Measurements from ENCODE around the gene PIK3C2G.
"Not testable (repeated sequence)": the region's sequence is repeated elsewhere in the genome, so short reads cannot be mapped to it uniquely, and the experiment has no call there.

The PIK3C2G gene

GRCh38 chr12:18502422-18502968, 241.2 kb downstream of the PIK3C2G start:
- no peak for TF ChIP-seq CTCF (IDR thresholded peaks at IDR 0.05; ENCODE audit: insufficient read depth, low read length, poor library complexity, severe bottlenecking)
- no peak for DNase-seq (ENCODE audit: extremely low read depth, insufficient read length)
- H3K4me3 ChIP-seq (replicated peaks; ENCODE audit: low read depth, low read length): no peak overlapping the region
- no peaks in the 10 kb centered on the region for H3K36me3 ChIP-seq (ENCODE audit: control insufficient read depth, insufficient read depth, low read length)
- no peaks in the 10 kb centered on the region for H3K27me3 ChIP-seq (replicated peaks; ENCODE audit: control insufficient read depth, insufficient read depth, low read length)

GRCh38 chr12:18521461-18521860, 260.1 kb downstream of the PIK3C2G start:
- Histone ChIP-seq H3K4me3 (replicated peaks; ENCODE audit: low read depth, low read length) (no peak overlapping the region), H3K36me3 (ENCODE audit: control insufficient read depth, insufficient read depth, low read length) (no peaks in the 10 kb centered on the region), H3K27me3 (replicated peaks; ENCODE audit: control insufficient read depth, insufficient read depth, low read length) (no peaks in the 10 kb centered on the region)
- no peak for DNase-seq (ENCODE audit: extremely low read depth, insufficient read length)
- no peak for TF ChIP-seq CTCF (IDR thresholded peaks at IDR 0.05; ENCODE audit: insufficient read depth, low read length, poor library complexity, severe bottlenecking)

- Histone ChIP-seq H3K4me3 (replicated peaks; ENCODE audit: low read depth, low read length) (no peak overlapping the region), H3K36me3 (ENCODE audit: control insufficient read depth, insufficient read depth, low read length) (no peaks in the 10 kb centered on the region), H3K27me3 (replicated peaks; ENCODE audit: control insufficient read depth, insufficient read depth, low read length) (no peaks in the 10 kb centered on the region)
- TF ChIP-seq CTCF (IDR thresholded peaks at IDR 0.05; ENCODE audit: insufficient read depth, low read length, poor library complexity, severe bottlenecking): no peak
- no peak for DNase-seq (ENCODE audit: extremely low read depth, insufficient read length)
Observed at GRCh38 chr12:18522806-18523205, 261.5 kb downstream of the PIK3C2G start.

GRCh38 chr12:18542497-18542896, 281.2 kb downstream of the PIK3C2G start:
- not testable (repeated sequence) for H3K36me3 ChIP-seq (ENCODE audit: control insufficient read depth, insufficient read depth, low read length); H3K27me3 ChIP-seq (replicated peaks; ENCODE audit: control insufficient read depth, insufficient read depth, low read length); H3K4me3 ChIP-seq (replicated peaks; ENCODE audit: low read depth, low read length); DNase-seq (ENCODE audit: extremely low read depth, insufficient read length)

GRCh38 chr12:18546399-18546798, 285.1 kb downstream of the PIK3C2G start:
- Histone ChIP-seq H3K4me3 (replicated peaks; ENCODE audit: low read depth, low read length) (no peak overlapping the region), H3K27me3 (replicated peaks; ENCODE audit: control insufficient read depth, insufficient read depth, low read length) (no peaks in the 10 kb centered on the region), H3K36me3 (ENCODE audit: control insufficient read depth, insufficient read depth, low read length) (no peaks in the 10 kb centered on the region)
- DNase-seq (ENCODE audit: extremely low read depth, insufficient read length): no peak
- TF ChIP-seq CTCF (IDR thresholded peaks at IDR 0.05; ENCODE audit: insufficient read depth, low read length, poor library complexity, severe bottlenecking): no peak

- no peak for DNase-seq (ENCODE audit: extremely low read depth, insufficient read length)
- no peak for TF ChIP-seq CTCF (IDR thresholded peaks at IDR 0.05; ENCODE audit: insufficient read depth, low read length, poor library complexity, severe bottlenecking)
- Histone ChIP-seq H3K36me3 (ENCODE audit: control insufficient read depth, insufficient read depth, low read length) (no peaks in the 10 kb centered on the region), H3K4me3 (replicated peaks; ENCODE audit: low read depth, low read length) (no peak overlapping the region), H3K27me3 (replicated peaks; ENCODE audit: control insufficient read depth, insufficient read depth, low read length) (no peaks in the 10 kb centered on the region)
Observed at GRCh38 chr12:18549598-18549997, 288.3 kb downstream of the PIK3C2G start.

All from GM06990 (cell line).